CD4-positive, alpha-beta T cell treated with Interleukin-6 for 4 hours (primary cell): ENCODE data around the gene PLIN5.
"Not testable (repeated sequence)": the region's sequence is repeated elsewhere in the genome, so short reads cannot be mapped to it uniquely, and the experiment has no call there.

Source experiments
- DNase-seq: peaks from one replicate; pipeline ENCODE4 v3.0.0-alpha.2; 2020; ENCODE audit warnings: mixed read lengths

The PLIN5 gene

GRCh38 chr19:4567584-4568071 lies 32.6 kb upstream of the PLIN5 start:
- peak; percentile 64 for DNase-seq

- no peak for DNase-seq
These were observed 31.5 kb upstream of the PLIN5 start for GRCh38 chr19:4566402-4567051.

DNA sequence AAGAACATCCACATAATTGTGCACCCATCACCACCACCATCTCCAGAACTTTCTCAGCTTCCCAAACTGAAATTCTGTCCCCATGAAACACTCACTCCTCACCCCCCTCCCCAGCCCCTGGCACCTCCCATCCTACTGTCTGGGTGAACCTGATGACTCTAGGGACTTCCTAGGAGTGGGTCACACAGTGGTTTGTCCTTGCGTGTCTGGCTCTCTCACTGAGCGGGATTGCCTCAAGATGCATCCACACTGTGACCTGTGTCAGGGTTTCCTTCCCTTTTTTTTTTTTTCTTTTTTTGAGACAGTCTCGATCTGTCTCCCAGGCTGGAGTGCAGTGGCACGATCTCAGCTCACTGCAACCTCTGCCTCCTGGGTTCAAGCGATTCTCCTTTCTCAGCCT lies 28.5 kb upstream of the PLIN5 start:
- DNase-seq = not testable (repeated sequence)

DNA sequence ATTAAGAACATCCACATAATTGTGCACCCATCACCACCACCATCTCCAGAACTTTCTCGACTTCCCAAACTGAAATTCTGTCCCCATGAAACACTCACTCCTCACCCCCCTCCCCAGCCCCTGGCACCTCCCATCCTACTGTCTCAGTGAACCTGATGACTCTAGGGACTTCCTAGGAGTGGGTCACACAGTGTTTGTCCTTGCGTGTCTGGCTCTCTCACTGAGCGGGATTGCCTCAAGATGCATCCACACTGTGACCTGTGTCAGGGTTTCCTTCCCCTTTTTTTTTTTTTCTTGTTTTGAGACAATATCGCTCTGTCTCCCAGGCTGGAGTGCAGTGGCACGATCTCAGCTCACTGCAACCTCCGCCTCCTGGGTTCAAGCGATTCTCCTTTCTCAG lies 27.1 kb upstream of the PLIN5 start:
- DNase-seq = not testable (repeated sequence)

- DNase-seq = no peak
These were observed 24.5 kb upstream of the PLIN5 start, which contains the start of gene SEMA6B for GRCh38 chr19:4559569-4559968. SEMA6B (minus strand) TSS chr19:4559684; CDS start chr19:4558457, 1,227 bp downstream.

DNA sequence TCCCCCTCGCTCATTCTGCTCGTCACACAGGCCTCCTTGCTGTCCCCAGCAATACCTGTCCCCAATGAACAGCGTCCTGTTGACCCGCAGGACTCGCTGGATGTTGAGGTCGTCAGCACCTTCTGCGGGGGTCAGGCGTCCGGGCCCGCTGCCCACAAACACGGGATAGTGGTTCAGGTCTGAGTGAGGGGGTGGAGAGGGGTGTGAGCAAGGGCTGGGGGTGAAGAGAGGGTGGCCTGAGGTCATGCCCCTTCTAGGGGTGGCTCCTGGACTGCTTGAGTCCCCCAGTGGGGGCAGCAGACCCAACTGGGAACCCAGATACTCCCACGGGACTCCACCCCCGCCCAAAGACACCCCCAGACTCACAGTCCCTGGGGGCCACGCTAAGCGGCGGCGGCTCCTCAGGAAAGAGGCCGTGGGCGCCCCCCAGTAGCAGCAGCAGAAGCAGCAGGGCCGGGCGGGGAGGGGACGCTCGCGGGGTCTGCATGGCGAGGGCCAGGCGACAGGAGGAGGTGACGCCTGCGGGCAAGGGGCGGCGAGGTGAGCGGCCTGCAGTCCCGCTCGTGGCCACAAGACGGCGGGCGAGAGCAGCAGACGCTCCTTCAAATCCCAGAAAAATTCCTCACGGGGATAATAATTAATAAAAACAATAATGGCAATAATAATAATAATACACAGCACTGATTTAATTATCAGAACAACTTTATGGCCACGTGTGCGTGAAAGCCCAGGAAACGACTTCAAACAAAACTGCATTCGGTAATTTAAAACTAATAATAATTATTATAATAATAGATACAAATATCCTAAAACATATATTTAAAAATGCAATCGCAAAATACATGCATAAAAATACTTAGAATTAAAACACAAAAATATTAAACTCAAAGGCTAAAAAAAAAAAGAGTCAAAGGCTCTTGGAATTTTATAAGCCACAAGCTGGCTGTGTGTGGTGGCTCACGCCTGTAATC lies 23.2 kb upstream of the PLIN5 start:
- DNase-seq = peak; percentile 45

DNA sequence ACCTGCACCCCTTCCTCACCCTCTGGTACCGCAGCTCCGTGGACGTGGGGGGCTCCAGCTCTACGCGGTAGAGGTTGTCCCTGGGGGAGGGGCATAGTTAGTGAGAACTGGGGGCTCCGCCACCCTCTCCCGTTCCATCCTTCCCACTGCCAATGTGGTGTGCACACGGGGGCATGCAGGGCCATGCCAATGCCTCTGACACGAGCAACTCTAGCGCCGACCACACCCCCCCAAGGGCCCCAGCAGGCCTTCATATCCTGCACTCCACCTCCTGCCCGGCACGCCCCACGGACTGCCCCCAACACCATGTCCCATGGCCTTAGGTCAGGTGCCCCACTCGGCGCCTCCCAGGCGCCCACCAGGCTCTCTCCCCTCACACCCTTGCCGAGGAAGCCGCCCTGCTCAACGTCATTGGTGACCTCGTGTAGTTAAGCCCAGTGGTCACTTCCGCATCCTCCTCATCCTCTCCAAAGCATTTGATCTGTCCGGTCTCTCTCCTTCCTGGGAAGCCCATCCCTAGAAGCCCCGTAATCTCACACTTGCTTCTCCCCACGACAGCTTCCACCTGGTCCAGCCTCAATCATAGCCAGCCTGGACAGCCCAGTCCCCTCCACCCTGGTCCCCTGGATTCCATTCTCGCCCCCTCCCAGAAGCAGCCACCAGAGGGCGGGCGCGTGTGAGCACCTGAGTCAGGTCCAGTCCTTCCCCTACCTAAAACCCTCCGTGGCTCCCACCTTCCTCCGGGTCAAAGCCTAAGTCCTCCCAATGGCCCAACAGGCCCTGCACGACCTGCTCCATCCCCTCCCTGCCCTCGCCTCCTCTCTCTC lies 22.3 kb upstream of the PLIN5 start:
- peak; percentile 24 for DNase-seq

DNA sequence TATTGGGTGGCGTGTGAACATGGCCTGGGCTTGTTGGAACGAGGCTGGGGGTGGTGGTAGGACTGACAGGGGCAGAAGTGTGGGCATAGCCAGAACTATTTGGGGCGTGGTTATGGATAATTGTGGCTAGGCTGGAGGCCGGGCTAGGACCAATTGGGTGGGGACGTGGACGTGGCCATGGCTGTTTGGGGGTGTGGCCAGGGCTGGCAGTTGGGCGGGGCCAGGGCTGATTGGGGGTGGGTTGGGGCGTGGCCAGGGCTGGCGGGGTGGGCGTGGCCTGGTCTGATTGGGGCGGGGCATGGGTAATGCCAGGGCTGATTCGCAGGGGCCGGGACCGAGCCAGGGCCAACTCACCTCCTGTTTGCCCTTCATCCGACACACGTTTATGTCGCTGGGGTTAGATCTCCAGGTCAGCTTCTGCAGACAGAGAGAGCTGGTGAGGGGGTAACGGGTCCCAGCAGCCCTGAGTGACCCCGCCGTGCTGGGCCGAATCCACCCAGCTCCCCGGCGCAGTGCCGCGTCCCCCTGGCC lies 21.6 kb upstream of the PLIN5 start:
- no peak for DNase-seq

DNA sequence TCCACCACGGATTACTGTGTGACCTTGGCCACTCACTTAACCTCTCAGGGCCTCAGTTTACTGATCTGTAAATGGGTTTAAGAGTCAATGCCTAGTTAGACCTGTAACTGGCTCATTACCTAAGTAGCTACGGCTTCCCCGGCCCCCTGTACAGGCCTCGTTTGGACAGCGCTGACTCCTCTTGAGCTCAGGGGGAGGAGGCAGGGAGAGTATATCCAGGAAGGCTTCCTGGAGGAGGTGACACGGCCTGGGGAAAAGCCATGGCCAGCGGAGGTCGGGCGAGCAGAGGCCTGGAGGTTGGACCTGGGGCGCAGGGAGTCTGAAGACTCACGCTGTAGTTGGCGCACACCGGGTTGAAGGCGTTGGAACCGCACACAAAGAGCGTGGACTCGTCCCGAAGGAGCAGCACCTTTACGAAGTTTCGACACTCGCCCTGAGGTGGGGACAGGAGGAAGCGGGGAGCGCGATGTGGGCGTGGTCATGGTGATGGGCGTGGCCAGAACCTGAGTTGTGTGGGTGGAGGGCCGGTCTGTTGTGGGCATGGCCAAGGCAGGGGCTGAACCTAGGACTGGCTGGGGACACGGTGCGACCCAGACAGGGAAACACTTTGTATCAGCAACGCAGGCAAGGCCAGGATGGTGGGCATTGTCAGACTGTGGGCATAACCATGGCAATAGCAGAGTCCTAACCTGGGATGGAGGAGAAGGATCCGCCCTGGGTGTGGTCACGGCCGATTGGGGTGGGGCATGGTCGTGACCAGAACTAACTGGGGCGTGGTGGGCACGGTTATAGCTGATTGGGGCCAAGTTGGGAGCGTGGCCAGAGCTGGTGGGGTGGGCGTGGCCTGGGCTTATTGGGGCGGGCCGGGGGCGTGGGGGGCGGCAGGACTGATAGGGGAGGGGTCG lies 20.9 kb upstream of the PLIN5 start:
- DNase-seq = no peak

DNA sequence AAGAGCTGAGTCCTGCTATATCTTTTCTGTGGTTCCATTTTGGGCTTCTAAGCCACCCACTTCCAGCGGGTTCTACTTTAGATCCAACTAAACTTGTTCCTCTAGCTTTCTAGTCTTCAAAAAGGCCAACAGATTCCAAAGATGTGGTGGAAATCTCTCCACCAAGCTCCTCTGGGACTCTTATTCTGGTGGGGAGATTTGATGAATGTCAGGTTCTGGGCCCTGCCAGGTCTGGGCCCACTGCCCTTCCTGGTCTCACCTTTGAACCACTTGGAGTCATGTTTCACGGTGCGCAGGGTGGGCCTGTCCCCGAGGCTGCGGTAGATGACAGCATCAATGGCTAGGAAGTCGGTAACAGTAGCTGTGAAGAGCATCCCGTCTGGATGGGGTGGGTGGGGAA lies 19.7 kb upstream of the PLIN5 start:
- no peak for DNase-seq

GRCh38 chr19:4553775-4554174 lies 18.8 kb upstream of the PLIN5 start:
- no peak for DNase-seq

DNA sequence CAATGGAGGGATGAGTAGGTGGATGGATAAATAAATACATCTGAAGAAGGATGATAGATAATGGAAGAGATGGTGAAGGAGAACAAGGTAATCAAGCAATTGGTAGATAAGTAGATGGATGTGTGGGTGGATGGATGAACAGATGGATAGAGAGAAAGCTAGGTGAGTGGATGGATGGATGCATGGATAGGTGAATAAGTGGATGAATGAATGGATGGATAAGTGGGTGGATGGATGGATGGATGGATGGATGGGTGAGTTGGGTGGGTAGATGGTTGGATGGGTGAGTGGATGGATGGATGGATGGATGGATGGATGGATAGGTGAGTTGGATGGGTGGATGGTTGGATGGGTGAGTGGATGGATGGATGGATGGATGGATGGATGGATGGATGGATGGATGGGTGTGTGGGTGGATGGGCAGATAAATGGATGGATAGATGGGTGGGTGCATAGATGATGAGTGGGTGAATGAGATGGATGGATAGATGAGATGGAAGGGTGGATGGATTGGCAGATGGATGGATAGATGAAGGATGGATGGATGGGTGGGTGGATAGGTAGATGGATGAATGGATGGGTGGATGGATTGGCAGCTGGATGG lies 18.2 kb upstream of the PLIN5 start:
- no peak for DNase-seq

GRCh38 chr19:4552525-4552819 lies 17.4 kb upstream of the PLIN5 start:
- DNase-seq = no peak

DNA sequence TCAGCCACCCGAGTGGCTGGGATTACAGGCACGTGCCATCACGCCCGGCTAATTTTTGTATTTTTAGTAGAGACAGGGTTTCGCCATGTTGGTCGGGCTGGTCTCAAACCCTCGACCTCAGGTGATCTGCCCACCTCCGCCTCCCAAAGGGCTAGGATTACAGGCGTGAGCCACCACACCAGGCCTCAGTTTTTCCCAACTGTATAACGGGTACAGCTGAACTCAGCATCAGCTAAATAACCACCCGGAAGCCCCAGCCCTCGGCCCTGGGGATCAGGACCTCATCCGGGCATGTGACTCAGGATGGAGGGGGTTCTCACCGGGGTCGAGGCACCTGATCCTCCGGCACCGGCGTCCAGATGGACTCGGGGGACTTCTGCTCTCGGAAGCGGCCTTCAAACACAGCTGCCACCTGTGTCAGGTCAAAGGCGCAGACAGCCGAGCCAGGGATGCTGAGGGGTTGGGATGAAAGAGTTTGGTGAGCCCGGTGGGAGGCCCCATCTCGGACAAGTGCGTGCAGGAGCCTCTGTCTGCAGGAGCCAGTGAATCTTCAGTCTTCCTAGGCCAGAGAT lies 15.5 kb upstream of the PLIN5 start:
- no peak for DNase-seq

- DNase-seq = no peak
These were observed 15.0 kb upstream of the PLIN5 start for GRCh38 chr19:4550018-4550417.

DNA sequence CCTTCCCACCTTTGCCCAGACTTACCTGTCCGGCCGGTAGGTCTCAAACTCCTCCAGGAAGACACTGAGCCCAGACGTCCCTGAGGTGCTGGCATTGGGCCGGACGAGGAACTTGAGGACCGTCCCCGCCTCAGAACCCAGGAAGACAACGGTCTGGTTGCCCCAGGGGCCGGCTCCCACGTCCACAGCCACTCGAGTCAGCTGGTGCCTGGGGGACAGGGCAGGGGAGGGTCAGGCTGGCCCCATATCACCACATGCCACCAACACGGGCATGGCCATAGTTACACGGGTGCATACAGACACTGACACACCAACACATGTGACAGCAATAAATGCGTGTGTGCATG lies 13.2 kb upstream of the PLIN5 start:
- DNase-seq = no peak

DNA sequence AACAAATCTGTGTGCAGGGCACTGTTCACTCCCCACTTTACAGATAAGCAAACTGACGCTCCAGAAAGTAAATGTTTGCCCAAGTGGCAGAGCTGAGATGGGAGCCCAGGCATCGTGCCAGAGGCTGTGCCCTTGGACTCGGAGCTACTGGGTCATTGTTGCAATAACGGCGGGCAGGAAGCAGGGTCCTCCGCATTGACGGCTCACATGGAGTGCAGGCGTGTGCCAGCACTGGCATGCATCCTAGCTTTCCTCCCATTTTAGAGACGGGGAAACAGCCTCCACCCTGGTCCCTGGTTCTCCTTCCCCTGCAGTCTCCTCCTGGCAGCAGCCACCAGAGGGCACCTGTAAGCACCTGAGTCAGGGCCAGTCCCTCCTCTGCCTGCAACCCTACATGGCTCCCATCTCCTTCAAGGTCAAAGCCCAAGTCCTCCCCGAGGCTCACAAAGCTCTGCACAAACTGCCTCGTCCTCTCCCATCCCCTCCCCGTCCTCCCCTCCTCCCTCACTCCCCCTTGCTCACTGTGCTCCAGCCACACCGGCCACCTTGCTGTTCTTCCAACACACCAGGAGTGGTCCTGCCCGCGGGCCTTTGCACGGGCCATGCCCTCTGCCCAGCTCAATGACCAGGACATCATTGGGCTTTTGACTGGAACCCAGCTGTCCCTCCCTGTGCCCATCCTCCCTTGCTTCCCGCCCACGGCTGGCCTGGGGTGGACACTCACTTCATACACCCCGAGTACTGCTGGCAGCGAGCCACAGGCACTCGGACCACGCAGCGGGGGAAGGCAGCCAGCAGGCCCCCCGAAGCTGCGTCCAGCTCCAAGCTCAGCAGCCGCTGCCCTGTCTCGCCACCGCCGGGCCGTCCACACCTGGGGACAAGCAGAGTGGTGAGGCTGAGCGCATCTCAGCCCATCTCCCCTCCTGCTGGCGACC lies 12.5 kb upstream of the PLIN5 start:
- DNase-seq = peak; percentile 5

DNA sequence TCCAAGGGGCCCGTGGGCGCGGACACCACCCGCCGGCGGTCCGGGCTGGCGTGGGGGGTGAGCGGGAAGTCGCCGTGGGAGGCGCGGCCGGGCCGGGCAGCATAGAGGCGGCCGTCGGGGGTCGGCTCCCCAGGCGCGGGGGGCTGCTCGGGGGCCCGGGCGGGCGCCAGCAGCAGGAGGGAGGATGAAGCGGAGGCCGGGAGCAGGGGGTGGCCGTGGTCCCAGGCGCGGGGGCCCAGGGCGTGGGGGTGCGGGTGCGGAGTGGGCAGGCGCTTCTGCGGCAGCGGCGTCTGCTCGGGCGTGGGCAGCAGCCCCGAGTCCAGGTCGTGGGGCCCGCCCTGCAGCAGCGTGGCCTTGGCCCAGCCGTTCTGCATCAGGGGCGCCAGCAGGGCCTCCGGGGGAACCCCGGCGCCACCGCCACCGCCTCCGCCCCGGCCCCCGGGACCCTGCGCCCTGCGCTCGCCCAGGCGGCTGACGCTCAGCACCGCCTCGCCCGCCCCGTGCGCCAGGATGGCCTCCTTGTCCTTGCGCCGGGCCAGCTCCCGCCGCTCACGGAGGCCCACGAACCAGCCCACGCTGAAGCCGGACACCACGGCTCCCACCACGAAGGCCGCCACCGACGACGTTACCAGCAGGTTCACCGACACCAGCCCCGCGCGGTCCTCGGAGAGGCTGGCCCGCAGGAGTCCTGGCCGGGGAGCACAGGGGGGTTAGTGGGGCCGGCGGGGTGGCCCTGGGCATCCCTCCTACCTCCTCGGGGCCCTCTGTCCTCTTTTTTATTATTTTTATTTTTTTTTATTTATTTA lies 9.0 kb upstream of the PLIN5 start:
- no peak for DNase-seq
